GM10266 (cell line): ENCODE results near the gene MTAP.

ENCODE experiments used
- DNase-seq: peaks from one replicate; pipeline ENCODE4 v3.0.0; 2012; ENCODE audit errors: extremely low spot score
- CTCF ChIP-seq: IDR thresholded peaks from 2 replicates; pipeline ENCODE4 v1.5.1; 2012; ENCODE audit warnings: mild to moderate bottlenecking, low read depth; ENCODE audit not compliant: control insufficient read depth, insufficient read depth; ENCODE audit errors: missing control alignments

Gene MTAP

GRCh38 chr9:21856301-21857094, 54.1 kb downstream of the MTAP start:
- DNase-seq, result no peak
- TF ChIP-seq CTCF, result no peak

- no peak for DNase-seq
- no peak for TF ChIP-seq CTCF
These were observed 60.4 kb downstream of the MTAP start for GRCh38 chr9:21862871-21863270.

GRCh38 chr9:21864505-21864904, 62.1 kb downstream of the MTAP start:
- DNase-seq, result no peak
- TF ChIP-seq CTCF, result no peak

GRCh38 chr9:21866302-21866701, 63.9 kb downstream of the MTAP start:
- TF ChIP-seq CTCF, result no peak
- DNase-seq, result no peak

- TF ChIP-seq CTCF, result no peak
- DNase-seq, result no peak
These were observed 69.0 kb downstream of the MTAP start for GRCh38 chr9:21871256-21871975.

GRCh38 chr9:21872696-21873095, 70.3 kb downstream of the MTAP start:
- no peak for DNase-seq
- TF ChIP-seq CTCF, result no peak

GRCh38 chr9:21873540-21874221, 71.2 kb downstream of the MTAP start:
- no peak for TF ChIP-seq CTCF
- no peak for DNase-seq
